Bronchial epithelial cell (primary cell): ENCODE measurements around the gene KLF9. TPM values are rescaled to one million over a fixed set of nuclear protein-coding genes. Genes with fewer than 3 reads are reported as not detected.

Experiments
- total RNA-seq: library from RNA; depleted of rRNA; stranded (reverse); fragments of >200 nt; gene quantifications from 2 replicates; pipeline ENCODE4 v1.2.1, GENCODE V29; 2014

KLF9 gene
- total RNA-seq, 1 donor from 2014 or later: 41.9 TPM

Other genes starting within 250 kb of the KLF9 start
- 15.2 and 16.6 TPM in 2 replicates for gene SMC5, start 155.7 kb downstream of the KLF9 start, total RNA-seq